Activated gamma-delta T cell (primary cell): Measurements from ENCODE around the gene MAP2K4.
"Not testable (repeated sequence)": the region's sequence is repeated elsewhere in the genome, so short reads cannot be mapped to it uniquely, and the experiment has no call there.

Experiments
- DNase-seq: peaks from one replicate; lab custom pipeline; 2025; lab: John Stamatoyannopoulos, UW

MAP2K4 gene

DNA sequence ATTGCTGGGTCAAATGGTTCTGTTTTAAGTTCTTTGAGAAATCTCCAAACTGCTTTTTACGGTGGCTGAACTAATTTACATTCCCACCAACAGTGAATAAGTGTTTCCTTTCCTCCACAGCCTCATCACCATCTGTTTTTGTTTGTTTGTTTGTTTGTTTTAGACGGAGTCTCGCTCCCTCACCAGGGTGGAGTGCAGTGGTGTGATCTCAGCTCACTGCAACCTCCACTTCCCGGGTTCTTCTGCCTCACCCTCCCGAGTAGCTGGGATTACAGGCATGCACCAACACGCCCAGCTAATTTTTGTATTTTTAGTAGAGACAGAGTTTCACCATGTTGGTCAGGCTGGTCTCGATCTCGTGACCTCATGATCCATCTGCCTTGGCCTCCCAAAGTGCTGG lies 141.5 kb downstream of the MAP2K4 start:
- DNase-seq = not testable (repeated sequence)

DNA sequence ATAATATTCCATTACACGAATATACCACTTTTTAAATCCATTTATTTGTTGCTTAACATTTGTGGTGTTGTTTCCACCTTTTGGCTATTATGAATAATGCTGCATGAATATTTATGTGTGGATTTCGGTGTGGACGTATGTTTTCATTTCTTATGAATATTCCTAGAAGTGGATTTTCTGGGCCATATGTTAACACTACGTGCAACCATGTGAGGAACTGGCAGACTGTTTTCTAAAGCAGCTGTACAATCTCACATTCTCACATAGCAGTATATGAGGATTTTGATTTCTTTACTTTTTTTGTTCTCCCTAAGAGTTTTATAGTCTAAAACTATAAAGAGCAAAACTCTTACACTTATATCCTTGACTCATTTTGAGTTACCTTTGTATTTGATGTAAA lies 143.4 kb downstream of the MAP2K4 start:
- DNase-seq = no peak

DNA sequence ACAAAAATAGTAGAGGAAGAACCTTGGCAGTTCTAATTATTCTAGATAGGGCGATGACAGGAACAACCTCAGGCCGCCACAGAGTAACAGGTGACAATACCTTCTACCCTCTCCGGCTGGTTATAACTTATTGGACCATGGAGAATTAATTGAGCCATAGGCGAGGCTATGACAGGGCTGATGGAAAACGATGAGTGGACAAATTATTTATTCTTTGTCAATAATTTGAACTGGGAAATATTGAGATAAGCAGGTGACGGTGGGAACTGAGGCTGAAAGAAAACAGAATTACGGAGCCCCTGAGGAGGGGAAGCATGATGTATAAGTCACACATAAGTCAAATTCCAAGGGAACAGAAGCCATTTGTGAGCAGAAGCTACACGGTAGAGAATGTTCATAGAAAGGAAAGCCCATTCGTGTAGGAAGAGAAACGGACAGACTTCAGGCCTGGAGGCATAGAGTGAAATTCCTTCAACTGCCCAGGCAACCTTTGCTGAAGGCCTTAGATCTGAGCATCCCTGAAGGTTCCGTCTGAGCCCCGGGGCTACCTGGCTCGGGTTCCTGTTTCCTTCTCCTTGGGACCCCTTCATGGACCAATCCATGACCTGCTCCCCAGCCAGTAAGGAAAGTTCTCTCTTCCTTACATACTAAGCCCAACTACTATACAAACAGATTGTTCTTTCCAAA lies 158.1 kb downstream of the MAP2K4 start:
- DNase-seq = no peak

DNA sequence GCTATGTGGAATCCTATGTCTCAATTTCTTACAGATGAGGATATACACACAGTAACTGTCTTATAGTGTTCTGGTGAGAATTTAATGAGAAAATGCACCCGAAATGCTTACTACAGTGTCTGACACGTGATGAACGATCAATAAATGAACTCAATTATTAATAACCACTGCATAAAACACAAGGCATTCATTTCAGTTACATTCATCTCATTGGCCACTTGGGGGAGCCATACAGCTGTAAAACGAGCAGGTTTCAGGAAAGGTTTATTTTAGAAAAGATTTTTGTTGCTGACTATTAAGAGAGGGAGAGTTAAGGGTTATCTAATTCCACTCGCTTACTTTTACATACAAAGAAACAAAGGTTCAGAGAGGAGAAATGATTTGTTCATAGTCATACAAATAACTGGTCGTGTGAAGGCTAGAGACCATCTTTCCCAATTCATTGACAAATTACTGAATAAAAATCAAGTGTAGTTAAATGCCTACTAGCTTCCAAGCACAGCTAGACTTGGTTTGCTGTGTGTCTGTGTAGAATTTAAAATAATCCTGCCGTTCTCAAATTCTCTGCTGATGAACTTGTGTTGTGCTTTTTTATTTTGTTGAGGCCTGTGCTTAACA lies 160.1 kb downstream of the MAP2K4 start:
- DNase-seq = no peak

DNA sequence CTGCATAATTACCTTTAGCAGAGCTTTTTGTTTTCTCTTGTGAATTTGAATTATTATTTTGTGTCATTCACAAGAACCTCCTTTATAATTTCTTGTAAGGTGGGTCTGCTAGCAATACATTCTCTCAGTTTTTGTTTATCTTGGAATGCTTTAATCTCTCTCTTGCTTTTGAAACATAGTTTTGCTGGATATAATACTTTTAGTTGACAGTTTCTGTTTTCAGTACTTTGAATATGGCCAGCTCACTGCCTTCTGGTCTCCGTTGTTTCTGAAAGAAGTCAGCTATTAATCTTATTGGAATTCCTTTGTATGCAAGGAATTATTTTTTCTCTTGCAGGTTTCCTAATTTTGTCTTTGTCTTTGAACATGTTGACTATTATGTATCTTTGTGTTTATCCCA lies 167.0 kb downstream of the MAP2K4 start:
- DNase-seq = no peak

DNA sequence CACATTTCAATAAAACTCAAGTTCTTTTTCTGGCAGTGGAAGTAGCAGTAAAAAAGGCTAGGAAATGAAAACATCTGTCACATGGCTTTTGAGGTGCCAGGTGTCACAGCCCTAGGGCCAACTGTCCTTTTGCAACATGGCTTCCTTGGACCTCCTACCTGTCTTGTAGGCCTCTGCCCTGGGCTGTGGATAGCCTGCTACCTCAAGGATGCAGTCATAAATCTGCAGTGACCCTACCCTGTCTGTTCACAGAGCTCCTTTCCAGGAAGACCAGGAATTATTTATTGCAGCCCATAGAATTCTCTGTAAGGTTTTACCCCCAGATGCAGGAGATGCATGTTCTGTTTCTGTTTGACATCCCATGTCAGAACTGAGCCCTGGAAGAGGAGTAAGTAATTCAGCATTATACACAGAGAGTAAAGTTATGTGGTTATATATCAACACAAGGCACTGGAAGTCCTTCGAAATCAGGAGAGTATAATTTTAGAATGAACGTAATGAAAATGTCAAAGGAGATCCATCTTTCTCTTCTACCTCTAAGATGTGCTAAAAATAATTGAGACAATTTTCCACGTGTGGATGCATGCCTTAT lies 172.6 kb downstream of the MAP2K4 start:
- no peak for DNase-seq
